ENCODE data around the gene ATG16L1. TPM values are rescaled to one million over a fixed set of nuclear protein-coding genes. Genes with fewer than 3 reads are reported as not detected.

ATG16L1 gene
- total RNA-seq, 4 donors from 2014 or later = 46.4 to 125 (median 58.4) TPM

DNA sequence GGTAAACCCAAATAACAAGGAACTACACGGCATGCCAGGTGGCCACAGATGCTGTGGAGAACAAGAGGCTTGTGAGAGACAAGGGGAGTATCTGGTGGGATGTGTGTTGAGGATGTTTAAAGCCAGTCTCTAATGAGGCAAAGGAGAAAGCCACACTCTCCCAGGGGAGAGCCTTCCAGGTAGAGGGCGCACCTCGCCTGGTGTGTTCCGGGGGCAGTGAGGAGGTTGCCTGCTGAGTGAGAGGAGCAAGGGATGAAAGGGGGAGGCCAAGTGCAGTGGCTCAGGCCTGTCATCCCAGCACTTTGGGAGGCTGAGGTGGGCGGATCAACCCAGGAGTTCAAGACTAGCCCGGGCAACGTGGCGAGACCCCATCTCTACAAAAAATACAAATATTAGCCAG lies 72.4 kb downstream of the ATG16L1 start:
- no peak for TF ChIP-seq POLR2A (IDR thresholded peaks at IDR 0.05)
- TF ChIP-seq, protein P1, sequence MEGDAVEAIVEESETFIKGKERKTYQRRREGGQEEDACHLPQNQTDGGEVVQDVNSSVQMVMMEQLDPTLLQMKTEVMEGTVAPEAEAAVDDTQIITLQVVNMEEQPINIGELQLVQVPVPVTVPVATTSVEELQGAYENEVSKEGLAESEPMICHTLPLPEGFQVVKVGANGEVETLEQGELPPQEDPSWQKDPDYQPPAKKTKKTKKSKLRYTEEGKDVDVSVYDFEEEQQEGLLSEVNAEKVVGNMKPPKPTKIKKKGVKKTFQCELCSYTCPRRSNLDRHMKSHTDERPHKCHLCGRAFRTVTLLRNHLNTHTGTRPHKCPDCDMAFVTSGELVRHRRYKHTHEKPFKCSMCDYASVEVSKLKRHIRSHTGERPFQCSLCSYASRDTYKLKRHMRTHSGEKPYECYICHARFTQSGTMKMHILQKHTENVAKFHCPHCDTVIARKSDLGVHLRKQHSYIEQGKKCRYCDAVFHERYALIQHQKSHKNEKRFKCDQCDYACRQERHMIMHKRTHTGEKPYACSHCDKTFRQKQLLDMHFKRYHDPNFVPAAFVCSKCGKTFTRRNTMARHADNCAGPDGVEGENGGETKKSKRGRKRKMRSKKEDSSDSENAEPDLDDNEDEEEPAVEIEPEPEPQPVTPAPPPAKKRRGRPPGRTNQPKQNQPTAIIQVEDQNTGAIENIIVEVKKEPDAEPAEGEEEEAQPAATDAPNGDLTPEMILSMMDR (IDR thresholded peaks at IDR 0.05) = no peak
- Histone ChIP-seq H3K9me3 (no peaks in the 10 kb centered on the region), H3K4me3 (no peak overlapping the region), H3K27me3 (no peaks in the 10 kb centered on the region), H3K4me1 (no peaks in the 10 kb centered on the region), H3K27ac (no peak overlapping the region), H3K36me3 (no peaks in the 10 kb centered on the region)
- DNase-seq = no peak

DNA sequence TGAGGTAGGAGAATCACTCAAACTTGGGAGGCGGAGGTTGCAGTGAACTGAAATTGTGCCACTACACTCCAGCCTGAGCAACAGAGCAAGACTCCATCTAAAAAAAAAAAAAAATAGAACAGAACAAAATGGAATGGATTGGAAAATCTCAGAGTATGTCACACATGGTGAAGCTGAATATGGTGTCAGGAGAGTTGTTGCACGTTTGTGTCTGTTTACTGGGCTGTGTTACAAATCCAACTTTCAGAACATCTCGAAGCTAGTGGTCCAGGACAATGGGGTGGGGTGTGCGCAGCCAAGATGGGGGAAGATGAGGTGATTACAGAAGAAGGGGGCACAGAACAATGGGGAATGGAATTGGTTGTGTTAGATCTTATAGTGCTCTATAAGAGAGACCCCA lies 73.8 kb downstream of the ATG16L1 start:
- Histone ChIP-seq H3K9me3 (no peaks in the 10 kb centered on the region), H3K27ac (no peak overlapping the region), H3K36me3 (no peaks in the 10 kb centered on the region), H3K4me3 (no peak overlapping the region), H3K4me1 (no peaks in the 10 kb centered on the region), H3K27me3 (no peaks in the 10 kb centered on the region)
- no peak for DNase-seq
- TF ChIP-seq, protein P1 (IDR thresholded peaks at IDR 0.05) = no peak
- no peak for TF ChIP-seq POLR2A (IDR thresholded peaks at IDR 0.05)

DNA sequence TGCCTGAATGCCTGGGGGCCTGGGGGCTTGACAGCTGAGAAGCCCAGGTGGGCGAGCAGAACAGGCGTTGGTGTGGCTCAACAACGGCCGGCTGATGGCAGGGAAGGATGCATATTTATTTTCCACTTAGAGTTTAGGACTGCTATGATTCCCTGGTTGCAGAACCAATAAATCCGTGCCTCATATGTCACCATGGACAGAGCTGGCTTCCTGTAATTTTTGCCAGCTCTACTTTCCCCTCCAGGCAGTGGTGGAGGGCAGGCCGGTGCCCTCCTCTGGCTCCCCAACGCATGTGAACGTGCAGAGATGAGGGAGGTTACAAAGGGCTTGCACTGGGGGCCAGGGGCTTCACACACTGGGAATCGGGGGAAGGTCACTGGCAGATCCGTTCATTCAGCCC lies 74.3 kb downstream of the ATG16L1 start:
- no peaks in the 10 kb centered on the region for H3K4me1 ChIP-seq
- no peak overlapping the region for H3K27ac ChIP-seq
- TF ChIP-seq POLR2A (IDR thresholded peaks at IDR 0.05) = no peak
- TF ChIP-seq, protein P1 (IDR thresholded peaks at IDR 0.05) = no peak
- no peaks in the 10 kb centered on the region for H3K27me3 ChIP-seq
- no peak for DNase-seq
- H3K36me3 ChIP-seq = no peaks in the 10 kb centered on the region
- no peaks in the 10 kb centered on the region for H3K9me3 ChIP-seq
- H3K4me3 ChIP-seq = no peak overlapping the region

DNA sequence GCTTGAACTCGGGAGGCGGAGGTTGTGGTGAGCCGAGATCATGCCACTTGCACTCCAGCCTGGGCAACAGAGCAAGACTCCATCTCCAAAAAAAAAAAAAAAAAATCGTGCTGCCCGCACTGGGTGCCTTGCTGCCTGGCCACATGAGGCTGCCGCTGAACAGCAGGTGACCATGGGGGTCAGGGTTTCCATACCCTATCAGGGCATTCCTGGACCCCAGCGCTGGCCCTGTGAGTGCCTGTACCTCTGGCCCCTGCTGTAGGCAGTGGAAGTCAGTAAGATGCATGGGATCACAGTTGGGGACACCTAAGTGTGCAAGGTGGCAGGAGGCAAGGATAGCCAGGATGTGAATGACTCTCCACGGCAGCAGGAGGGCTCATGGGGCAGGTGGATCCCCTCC lies 75.0 kb downstream of the ATG16L1 start:
- Histone ChIP-seq H3K36me3 (no peaks in the 10 kb centered on the region), H3K4me1 (no peaks in the 10 kb centered on the region), H3K27me3 (no peaks in the 10 kb centered on the region), H3K4me3 (no peak overlapping the region), H3K27ac (no peak overlapping the region), H3K9me3 (no peaks in the 10 kb centered on the region)
- TF ChIP-seq, protein P1 (IDR thresholded peaks at IDR 0.05) = no peak
- no peak for DNase-seq

DNA sequence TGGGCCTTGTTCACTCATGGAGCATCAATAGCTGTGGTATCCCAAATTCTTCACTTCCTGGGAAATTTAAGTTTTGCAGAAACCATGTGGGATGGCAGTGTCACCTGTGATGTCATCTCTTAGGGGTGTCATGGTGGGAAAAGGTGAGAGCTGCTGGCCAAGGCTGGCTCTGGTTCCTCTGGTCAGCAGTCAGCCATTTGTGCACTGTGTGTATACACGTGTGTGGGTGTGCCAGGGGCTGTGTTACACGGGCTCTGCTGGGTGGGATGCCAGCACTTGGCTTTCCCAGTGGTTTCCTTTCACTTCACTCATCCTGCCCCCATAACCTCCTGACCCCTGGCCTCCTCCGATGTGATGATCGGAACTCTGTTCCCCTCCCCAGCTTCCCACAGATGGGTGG lies 77.4 kb downstream of the ATG16L1 start:
- Histone ChIP-seq H3K9me3 (no peaks in the 10 kb centered on the region), H3K4me3 (no peak overlapping the region), H3K36me3 (no peaks in the 10 kb centered on the region), H3K27ac (no peak overlapping the region), H3K27me3 (no peaks in the 10 kb centered on the region), H3K4me1 (peaks cover 0 to 10% (median 0%) of the 10 kb centered on the region in 4 donors)
- no peak for DNase-seq
- TF ChIP-seq POLR2A (IDR thresholded peaks at IDR 0.05) = no peak
- TF ChIP-seq, protein P1 (IDR thresholded peaks at IDR 0.05) = no peak

DNA sequence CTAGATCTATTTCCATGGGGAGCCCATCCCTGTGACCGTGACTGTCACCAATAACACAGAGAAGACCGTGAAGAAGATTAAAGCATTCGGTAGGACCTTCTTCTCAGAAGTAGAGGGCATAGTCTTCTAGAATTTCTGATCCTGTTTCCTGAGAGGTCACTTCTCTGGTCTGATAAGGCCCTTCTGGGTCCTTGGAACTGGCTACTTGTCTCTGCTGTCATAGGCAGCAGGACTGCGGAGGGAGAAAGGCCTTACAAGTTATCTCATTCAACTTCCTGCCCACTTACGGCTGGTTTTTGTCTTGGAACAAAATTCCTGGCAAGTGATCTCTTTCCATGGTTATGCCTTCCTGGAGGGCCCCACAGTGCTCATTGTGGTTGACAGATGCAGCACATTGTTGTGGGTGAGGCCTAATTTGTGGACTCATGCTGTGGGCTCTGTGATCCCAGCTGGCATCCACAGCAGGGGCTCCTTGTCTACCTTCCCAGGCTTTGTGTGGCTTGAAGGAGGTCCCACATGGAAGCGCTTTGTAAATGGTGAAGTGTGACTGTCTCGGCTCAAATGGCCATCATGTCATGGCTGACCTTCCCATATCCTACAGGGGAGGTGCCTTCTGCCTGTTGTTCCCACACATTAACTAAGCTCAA lies 78.1 kb downstream of the ATG16L1 start:
- H3K9me3 ChIP-seq = no peaks in the 10 kb centered on the region
- no peaks in the 10 kb centered on the region for H3K27me3 ChIP-seq
- no peak for DNase-seq
- no peak overlapping the region for H3K4me3 ChIP-seq
- TF ChIP-seq, protein P1 (IDR thresholded peaks at IDR 0.05) = no peak
- TF ChIP-seq POLR2A (IDR thresholded peaks at IDR 0.05) = no peak
- H3K27ac ChIP-seq = no peak overlapping the region
- no peaks in the 10 kb centered on the region for H3K36me3 ChIP-seq
- H3K4me1 ChIP-seq = peaks cover 0 to 10% (median 0%) of the 10 kb centered on the region in 4 donors
